AG10803 (cell line): ENCODE measurements around the gene IMPA2.

Source experiments
- DNase-seq: peaks from one replicate; pipeline ENCODE4 v3.0.0; 2010; ENCODE audit warnings: low read depth
- H3K4me3 ChIP-seq: 2 replicates; pipeline ENCODE4 v1.5.1; 2011; ENCODE audit warnings: mild to moderate bottlenecking, low read length, control low read depth
- CTCF ChIP-seq: conservative IDR thresholded peaks from 2 replicates; pipeline ENCODE4 v1.5.1; 2011; ENCODE audit warnings: mild to moderate bottlenecking, low read length, control low read depth, inconsistent platforms

IMPA2 gene

GRCh38 chr18:11946756-11947155, 34.6 kb upstream of the IMPA2 start:
- DNase-seq = peak; percentile 75
- no peak overlapping the region; the same call in 1 of the 2 replicates for H3K4me3 ChIP-seq
- TF ChIP-seq CTCF = no peak

- DNase-seq = peak; percentile 99
- no peak for TF ChIP-seq CTCF
- peak overlapping the region; percentile 59 for H3K4me3 ChIP-seq
Observed at GRCh38 chr18:11947214-11948191, 33.8 kb upstream of the IMPA2 start.

GRCh38 chr18:11948852-11949523, 32.3 kb upstream of the IMPA2 start:
- peak; percentile 72 for DNase-seq
- no peak overlapping the region for H3K4me3 ChIP-seq
- TF ChIP-seq CTCF = no peak

- no peak for DNase-seq
- TF ChIP-seq CTCF = no peak
- no peak overlapping the region for H3K4me3 ChIP-seq
Observed at GRCh38 chr18:11950824-11951223, 30.5 kb upstream of the IMPA2 start.

GRCh38 chr18:11951390-11951851, 29.9 kb upstream of the IMPA2 start:
- DNase-seq = no peak
- TF ChIP-seq CTCF = no peak
- no peak overlapping the region for H3K4me3 ChIP-seq

GRCh38 chr18:11953113-11953512, 28.2 kb upstream of the IMPA2 start:
- H3K4me3 ChIP-seq = no peak overlapping the region
- DNase-seq = no peak
- no peak for TF ChIP-seq CTCF
